BLaER1 (cell line): ENCODE data around the gene COQ8A.

Experiments
- H3K27ac ChIP-seq: shearing (Covaris generic); formaldehyde crosslinking; 2 replicates; pipeline ENCODE4 v1.8.1; 2022
- H3K27me3 ChIP-seq: shearing (Covaris generic); formaldehyde crosslinking; 2 replicates; pipeline ENCODE4 v1.8.1; 2022
- H3K36me3 ChIP-seq: shearing (Covaris generic); formaldehyde crosslinking; 2 replicates; pipeline ENCODE4 v1.8.1; 2022
- H3K4me1 ChIP-seq: shearing (Covaris generic); formaldehyde crosslinking; 2 replicates; pipeline ENCODE4 v1.8.1; 2022
- H3K4me2 ChIP-seq: shearing (Covaris generic); formaldehyde crosslinking; 2 replicates; pipeline ENCODE4 v1.8.1; 2022
- H3K4me3 ChIP-seq: shearing (Covaris generic); formaldehyde crosslinking; 2 replicates; pipeline ENCODE4 v1.8.1; 2022
- H3K9ac ChIP-seq: shearing (Covaris generic); formaldehyde crosslinking; 2 replicates; pipeline ENCODE4 v1.8.1; 2022
- H3K9me3 ChIP-seq: shearing (Covaris generic); formaldehyde crosslinking; 2 replicates; pipeline ENCODE4 v1.8.1; 2022
- H4K20me1 ChIP-seq: shearing (Covaris generic); formaldehyde crosslinking; 2 replicates; pipeline ENCODE4 v1.8.1; 2022
- Cebpa-rat ChIP-seq: shearing (Covaris generic); IDR thresholded peaks from 2 replicates; pipeline ENCODE4 v1.8.1; 2022

The COQ8A gene

GRCh38 chr1:226966683-226967082 lies 26.6 kb downstream of the COQ8A start:
- H3K9ac ChIP-seq, result peak overlapping the region; percentile 60; the same call in 1 of the 2 replicates
- peaks cover 76% of the 10 kb centered on the region for H3K36me3 ChIP-seq
- peaks cover 65% of the 10 kb centered on the region for H3K4me1 ChIP-seq
- H4K20me1 ChIP-seq, result peaks cover 17% of the 10 kb centered on the region; the same call in 1 of the 2 replicates
- no peak for TF ChIP-seq Cebpa-rat
- H3K9me3 ChIP-seq, result peaks cover 23% of the 10 kb centered on the region
- H3K27ac ChIP-seq, result peak overlapping the region; percentile 90
- H3K4me3 ChIP-seq, result no peak overlapping the region
- peak overlapping the region; percentile 86 for H3K4me2 ChIP-seq
- H3K27me3 ChIP-seq, result no peaks in the 10 kb centered on the region

GRCh38 chr1:226967665-226968064 lies 27.6 kb downstream of the COQ8A start:
- Histone ChIP-seq H3K36me3 (peaks cover 78% of the 10 kb centered on the region), H3K27me3 (no peaks in the 10 kb centered on the region), H3K4me2 (peak overlapping the region; percentile 86), H3K9me3 (peaks cover 26% of the 10 kb centered on the region), H3K4me3 (no peak overlapping the region), H3K9ac (no peak overlapping the region), H3K4me1 (peaks cover 65% of the 10 kb centered on the region), H4K20me1 (peaks cover 17% of the 10 kb centered on the region; the same call in 1 of the 2 replicates), H3K27ac (peak overlapping the region; percentile 27; the same call in 1 of the 2 replicates)
- TF ChIP-seq Cebpa-rat, result no peak

GRCh38 chr1:226971765-226972164 lies 31.7 kb downstream of the COQ8A start:
- Histone ChIP-seq H4K20me1 (peaks cover 46% of the 10 kb centered on the region), H3K9me3 (peaks cover 26% of the 10 kb centered on the region), H3K27me3 (no peaks in the 10 kb centered on the region), H3K36me3 (peaks cover 88% of the 10 kb centered on the region), H3K4me1 (peaks cover 42% of the 10 kb centered on the region), H3K4me3 (no peak overlapping the region), H3K27ac (no peak overlapping the region), H3K4me2 (no peak overlapping the region), H3K9ac (no peak overlapping the region)
- TF ChIP-seq Cebpa-rat, result no peak

- Histone ChIP-seq H3K27ac (peak overlapping the region; percentile 53), H4K20me1 (peaks cover 52% of the 10 kb centered on the region), H3K27me3 (no peaks in the 10 kb centered on the region), H3K9ac (no peak overlapping the region), H3K9me3 (peaks cover 26% of the 10 kb centered on the region), H3K4me3 (no peak overlapping the region), H3K36me3 (peaks cover 88% of the 10 kb centered on the region), H3K4me1 (peaks cover 31% of the 10 kb centered on the region), H3K4me2 (peak overlapping the region; percentile 37)
- TF ChIP-seq Cebpa-rat, result no peak
These were observed 32.8 kb downstream of the COQ8A start for GRCh38 chr1:226972931-226973330.

- Histone ChIP-seq H3K4me3 (no peak overlapping the region), H3K27me3 (no peaks in the 10 kb centered on the region), H3K4me2 (peak overlapping the region; percentile 37), H3K9me3 (peaks cover 26% of the 10 kb centered on the region), H3K27ac (peak overlapping the region; percentile 53), H4K20me1 (peaks cover 52% of the 10 kb centered on the region), H3K9ac (no peak overlapping the region), H3K4me1 (peaks cover 29% of the 10 kb centered on the region), H3K36me3 (peaks cover 88% of the 10 kb centered on the region)
- no peak for TF ChIP-seq Cebpa-rat
These were observed 33.3 kb downstream of the COQ8A start for GRCh38 chr1:226973371-226973897.

- Histone ChIP-seq H3K4me1 (peaks cover 29% of the 10 kb centered on the region), H4K20me1 (peaks cover 52% of the 10 kb centered on the region), H3K27me3 (no peaks in the 10 kb centered on the region), H3K4me3 (no peak overlapping the region), H3K4me2 (no peak overlapping the region), H3K27ac (peak overlapping the region; percentile 53), H3K9ac (no peak overlapping the region), H3K9me3 (peaks cover 22% of the 10 kb centered on the region), H3K36me3 (peaks cover 88% of the 10 kb centered on the region)
- TF ChIP-seq Cebpa-rat, result no peak
These were observed 33.9 kb downstream of the COQ8A start for GRCh38 chr1:226973898-226974543.

- no peak overlapping the region for H3K4me2 ChIP-seq
These were observed 34.6 kb downstream of the COQ8A start for GRCh38 chr1:226974544-226975258.

GRCh38 chr1:226975259-226976250 lies 35.5 kb downstream of the COQ8A start:
- Histone ChIP-seq H3K9me3 (peaks cover 13% of the 10 kb centered on the region), H3K4me2 (no peak overlapping the region), H3K4me3 (no peak overlapping the region), H3K27me3 (no peaks in the 10 kb centered on the region), H3K27ac (no peak overlapping the region), H3K4me1 (peaks cover 29% of the 10 kb centered on the region), H3K9ac (no peak overlapping the region), H4K20me1 (peaks cover 54% of the 10 kb centered on the region), H3K36me3 (peaks cover 88% of the 10 kb centered on the region)
- no peak for TF ChIP-seq Cebpa-rat

More at GRCh38 chr1:226974544-226975258, 34.6 kb downstream of the COQ8A start:
- no peak overlapping the region for H3K4me3 ChIP-seq
- H3K9ac ChIP-seq, result no peak overlapping the region
- no peaks in the 10 kb centered on the region for H3K27me3 ChIP-seq
- H3K36me3 ChIP-seq, result peaks cover 88% of the 10 kb centered on the region
- peaks cover 21% of the 10 kb centered on the region for H3K9me3 ChIP-seq
- peak overlapping the region; percentile 53 for H3K27ac ChIP-seq
- no peak for TF ChIP-seq Cebpa-rat
- H3K4me1 ChIP-seq, result peaks cover 29% of the 10 kb centered on the region
- H4K20me1 ChIP-seq, result peaks cover 52% of the 10 kb centered on the region

- Histone ChIP-seq H4K20me1 (peaks cover 63% of the 10 kb centered on the region), H3K27me3 (no peaks in the 10 kb centered on the region)
These were observed 36.3 kb downstream of the COQ8A start for GRCh38 chr1:226976276-226976977.

More at GRCh38 chr1:226976276-226976977, 36.3 kb downstream of the COQ8A start:
- no peak for TF ChIP-seq Cebpa-rat
- Histone ChIP-seq H3K9me3 (peaks cover 6% of the 10 kb centered on the region), H3K36me3 (peaks cover 88% of the 10 kb centered on the region), H3K27ac (no peak overlapping the region), H3K4me2 (no peak overlapping the region), H3K4me1 (peaks cover 29% of the 10 kb centered on the region), H3K9ac (no peak overlapping the region), H3K4me3 (no peak overlapping the region)
